Kidney (tissue), 14 donors: ENCODE results near the gene MRPL4. TPM values are rescaled to one million over a fixed set of nuclear protein-coding genes. Genes with fewer than 3 reads are reported as not detected.

Source experiments
- DNase-seq, 5 donors: peaks; one replicate each; pipeline ENCODE4 v3.0.0-alpha.2; 2013 to 2020
- FAIRE-seq: peaks from 2 replicates; lab custom pipeline; 2012; peaks lifted over from hg19 to GRCh38; lab: Jason Lieb, UNC
- H3K27ac ChIP-seq, 2 donors: one replicate each; pipeline ENCODE4 v1.7.0; 2013; ENCODE audit warnings: low read depth in 2 of 2, low read length in 2 of 2, inconsistent platforms in 1 of 2
- H3K27me3 ChIP-seq: one replicate; pipeline ENCODE4 v1.7.1; 2013; ENCODE audit warnings: low read length, inconsistent platforms; ENCODE audit not compliant: control insufficient read depth, insufficient read depth
- H3K36me3 ChIP-seq, 3 donors: one replicate each; pipeline versions ENCODE4 v1.7.0 to v1.7.1; 2013; ENCODE audit warnings: low read length in 3 of 3, control low read depth in 1 of 3, inconsistent platforms in 1 of 3; ENCODE audit not compliant: insufficient read depth in 3 of 3, control insufficient read depth in 2 of 3
- H3K4me1 ChIP-seq, 3 donors: one replicate each; pipeline versions ENCODE4 v1.7.0 to v1.7.1; 2013; ENCODE audit warnings: low read length in 3 of 3, inconsistent platforms in 1 of 3, low read depth in 1 of 3; ENCODE audit not compliant: control insufficient read depth in 2 of 3, insufficient read depth in 2 of 3
- H3K4me3 ChIP-seq, 3 donors: one replicate each; pipeline versions ENCODE4 v1.7.0 to v1.8.1; 2013; ENCODE audit warnings: low read length in 3 of 3, control low read depth in 1 of 3, inconsistent platforms in 1 of 3
- H3K9ac ChIP-seq, 3 donors: one replicate each; pipeline versions ENCODE4 v1.7.0 to v1.7.1; 2013; ENCODE audit warnings: low read length in 3 of 3, control low read depth in 1 of 3, inconsistent platforms in 1 of 3
- H3K9me3 ChIP-seq, 3 donors: one replicate each; pipeline versions ENCODE4 v1.7.0 to v1.7.1; 2013; ENCODE audit warnings: low read length in 3 of 3, control low read depth in 1 of 3, inconsistent platforms in 1 of 3; ENCODE audit not compliant: control insufficient read depth in 2 of 3, insufficient read depth in 1 of 3
- CTCF ChIP-seq: IDR thresholded peaks from 3 replicates; pipeline ENCODE4 v1.5.1; 2012; ENCODE audit warnings: mild to moderate bottlenecking, moderate library complexity, borderline replicate concordance; ENCODE audit not compliant: insufficient read depth; ENCODE audit errors: extremely low read depth
- intact Hi-C: fragments of 100-400 bp; cut with DNase I; formaldehyde crosslinking; loops from one replicate; pipeline ENCODE4 v1.11.1; 2022
- polyA plus RNA-seq: library from polyadenylated mRNA; stranded (reverse); fragments of 350-450 nt; fragmentation: Illumina TruSeq; extraction: RNeasy Lipid Tissue Mini Kit (QIAGEN cat#74804); gene quantifications from one replicate; pipeline ENCODE4 v1.2.3, GENCODE V29; 2014; ENCODE audit warnings: low read depth, low replicate concordance; ENCODE audit not compliant: insufficient read depth
- total RNA-seq: library from RNA; stranded (reverse); fragmentation: NEBNext Ultra II Directional; extraction: Animal tissue kit (Norgen Biotek cat#: 25700); gene quantifications from one replicate; pipeline ENCODE4 v1.2.1, GENCODE V29; 2021
- donor health status: control.
- donor health status: control.
- donor health status: control.
- donor health status: control.
- donor health status: control.
- donor health status: DM: yes; HTN: yes; CAD: no.
- donor health status: Normal renal cell carcinoma (clear cell type).

Gene MRPL4
- total and polyA plus RNA-seq, 2 donors from 2014 or later, result 44.8 to 102 TPM

DNA sequence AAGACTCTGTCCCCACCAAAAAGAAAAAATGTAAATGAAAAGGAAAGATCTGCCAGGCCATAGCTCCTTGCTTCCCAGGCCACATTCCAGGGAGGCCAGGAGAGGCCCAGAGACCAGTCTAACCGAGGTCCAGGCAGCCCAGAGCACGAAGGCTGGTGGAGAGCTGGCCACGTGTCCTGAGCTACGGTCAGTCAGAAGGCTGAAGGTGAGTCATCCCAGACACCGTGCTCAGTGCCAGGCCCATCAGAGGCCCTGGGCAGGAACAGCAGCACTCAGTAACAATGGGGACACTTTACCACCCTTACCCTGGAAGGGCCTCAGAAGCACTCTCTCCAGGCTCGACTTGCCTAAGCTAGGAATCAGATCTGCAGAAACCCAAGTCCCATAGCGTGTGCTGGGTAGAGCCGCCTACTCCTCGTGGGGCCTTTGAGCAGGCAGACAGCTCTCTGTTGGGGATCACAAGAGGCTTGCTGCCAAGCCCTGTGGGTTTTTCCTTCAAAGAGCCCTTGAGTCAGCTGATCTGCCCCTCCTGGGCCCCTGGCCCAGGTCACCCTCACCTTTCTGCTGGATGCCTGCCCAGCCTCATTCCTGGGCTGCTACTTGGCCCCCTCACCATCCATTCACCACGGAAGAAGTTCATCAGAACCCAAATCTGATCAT, 45.7 kb upstream of the MRPL4 start:
- DNase-seq (no peak), FAIRE-seq (no peak)
- Histone ChIP-seq H3K36me3 (no peaks in the 10 kb centered on the region), H3K4me3 (no peak overlapping the region), H3K27me3 (no peaks in the 10 kb centered on the region), H3K9me3 (no peaks in the 10 kb centered on the region), H3K4me1 (no peaks in the 10 kb centered on the region), H3K9ac (no peak overlapping the region), H3K27ac (no peak overlapping the region)
- TF ChIP-seq CTCF, result no peak
- intact Hi-C loops, result no loop called here

- intact Hi-C loops, result no loop called here
- TF ChIP-seq CTCF, result no peak
- FAIRE-seq, result no peak
Observed at GRCh38 chr19:10207026-10207425, 45.0 kb upstream of the MRPL4 start.

GRCh38 chr19:10209315-10209714, 42.7 kb upstream of the MRPL4 start:
- Histone ChIP-seq H3K9me3 (no peaks in the 10 kb centered on the region), H3K9ac (no peak overlapping the region), H3K4me1 (no peaks in the 10 kb centered on the region), H3K4me3 (no peak overlapping the region), H3K27ac (no peak overlapping the region), H3K27me3 (no peaks in the 10 kb centered on the region), H3K36me3 (no peaks in the 10 kb centered on the region)
- no peak for DNase-seq
- no peak for TF ChIP-seq CTCF
- intact Hi-C loops, result no loop called here
- no peak for FAIRE-seq

More at GRCh38 chr19:10207026-10207425, 45.0 kb upstream of the MRPL4 start:
- Histone ChIP-seq H3K36me3 (no peaks in the 10 kb centered on the region), H3K4me1 (no peaks in the 10 kb centered on the region), H3K4me3 (no peak overlapping the region), H3K9me3 (no peaks in the 10 kb centered on the region), H3K27me3 (no peaks in the 10 kb centered on the region), H3K9ac (no peak overlapping the region), H3K27ac (no peak overlapping the region)
- no peak for DNase-seq

DNA sequence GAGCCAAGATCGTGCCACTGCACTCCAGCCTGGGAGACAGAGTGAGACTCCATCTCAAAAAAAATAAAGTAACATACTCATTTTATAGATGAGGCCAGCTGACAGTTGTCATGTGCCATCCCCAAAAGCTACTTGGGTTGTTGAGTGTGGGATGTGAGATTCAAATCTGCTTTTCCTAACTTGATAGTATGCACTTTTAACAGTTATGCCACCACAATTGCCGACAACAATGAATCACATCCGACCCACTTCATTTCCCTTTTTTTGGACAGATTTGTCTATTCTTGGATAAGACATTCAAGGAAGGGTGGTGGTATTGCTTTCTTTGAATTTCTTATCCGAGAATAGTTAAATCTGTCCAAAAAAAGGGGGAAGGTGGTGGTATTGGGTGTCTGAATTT, 41.0 kb upstream of the MRPL4 start:
- TF ChIP-seq CTCF, result no peak
- Histone ChIP-seq H3K4me3 (no peak overlapping the region), H3K9ac (no peak overlapping the region), H3K4me1 (no peaks in the 10 kb centered on the region), H3K36me3 (no peaks in the 10 kb centered on the region), H3K27ac (no peak overlapping the region), H3K9me3 (no peaks in the 10 kb centered on the region), H3K27me3 (no peaks in the 10 kb centered on the region)
- DNase-seq, result no peak
- no peak for FAIRE-seq
- intact Hi-C loops, result no loop called here
